CD4-positive, alpha-beta T cell treated with Interleukin-4 for 1 hour (primary cell): Measurements from ENCODE around the gene DTNA.
"Not testable (repeated sequence)": the region's sequence is repeated elsewhere in the genome, so short reads cannot be mapped to it uniquely, and the experiment has no call there.

Experiments
- DNase-seq, 2 donors: peaks; one replicate each; pipeline ENCODE4 v3.0.0-alpha.2; 2020 to 2022

The DTNA gene

GRCh38 chr18:34864836-34865497 is 154.9 kb downstream of the DTNA start:
- DNase-seq: no peak

- no peak for DNase-seq
Measured at GRCh38 chr18:34866310-34866709, 156.2 kb downstream of the DTNA start.

DNA sequence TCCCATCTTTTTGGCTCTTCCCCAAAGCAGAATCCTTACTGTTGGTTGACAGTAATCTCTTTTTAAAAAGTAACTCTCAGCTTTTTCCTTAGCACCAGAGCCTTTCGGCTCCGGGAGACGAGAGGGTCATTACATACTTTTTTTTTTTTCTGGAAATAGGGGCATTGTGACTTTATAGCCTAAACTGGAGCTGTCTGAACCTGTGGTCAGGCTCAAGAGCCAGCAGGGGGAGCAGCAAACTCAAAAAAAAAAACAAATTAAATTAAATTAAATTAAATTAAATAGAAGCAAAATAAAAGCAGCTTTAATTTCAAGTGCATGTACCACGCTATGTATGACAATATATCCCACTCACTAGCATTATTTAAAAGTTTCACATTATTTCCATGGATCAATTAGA is 156.6 kb downstream of the DTNA start:
- DNase-seq: no peak

DNA sequence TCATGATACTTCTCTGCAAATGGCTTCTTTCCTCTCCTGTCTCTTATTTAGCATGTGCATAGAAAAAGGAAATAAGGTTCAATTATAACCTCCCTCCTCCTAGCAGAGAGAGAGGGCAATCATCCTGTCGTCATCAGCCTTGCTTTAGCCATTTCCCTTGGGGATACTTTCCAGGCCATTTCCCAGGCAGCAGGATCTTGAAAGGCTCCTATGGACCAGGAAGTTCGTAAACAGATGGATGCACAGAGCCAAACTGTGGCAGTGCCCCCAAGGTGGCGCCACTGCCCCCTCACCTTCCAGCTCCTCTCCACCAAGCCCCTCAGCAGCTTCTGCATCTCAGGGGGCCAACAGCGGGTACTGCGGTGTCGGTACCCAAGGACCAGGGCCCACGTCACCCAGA is 157.4 kb downstream of the DTNA start:
- DNase-seq: no peak

DNA sequence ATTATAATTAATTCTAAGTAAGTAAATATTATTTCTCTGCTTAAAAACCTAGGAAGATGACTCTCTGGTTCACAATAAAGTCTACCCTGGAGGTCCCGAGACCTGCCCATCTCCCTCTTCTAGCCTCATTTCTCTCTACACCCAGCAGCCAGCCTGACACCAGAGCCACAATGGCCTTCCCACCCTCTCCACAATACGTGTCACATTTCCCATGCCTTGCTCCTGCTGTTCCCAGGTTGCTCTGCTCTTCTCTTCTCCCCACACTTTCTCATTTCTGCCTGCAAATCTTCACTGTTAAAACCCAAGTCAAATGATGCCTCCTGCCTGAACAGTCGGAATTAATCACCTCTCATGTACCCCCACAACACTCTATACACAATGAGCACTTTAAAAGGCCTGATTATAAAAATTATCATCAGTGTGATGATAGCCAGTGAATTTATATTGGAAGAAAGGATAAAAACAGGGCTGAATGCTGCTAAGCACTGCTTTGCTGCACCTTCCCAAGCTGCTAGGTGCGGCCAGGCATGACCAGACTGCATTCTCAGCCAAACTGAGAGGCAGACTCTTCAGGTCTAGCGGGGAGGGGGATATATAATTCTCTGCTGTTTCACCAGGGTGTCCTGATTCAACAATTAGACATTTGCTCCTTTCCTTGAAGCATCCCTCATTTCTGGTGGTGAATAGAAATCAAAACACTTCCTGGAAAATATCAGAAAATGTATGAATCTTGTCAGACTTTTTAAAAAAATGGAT is 160.6 kb downstream of the DTNA start:
- DNase-seq: no peak

- no peak for DNase-seq
Measured at GRCh38 chr18:34871435-34871834, 161.3 kb downstream of the DTNA start.

DNA sequence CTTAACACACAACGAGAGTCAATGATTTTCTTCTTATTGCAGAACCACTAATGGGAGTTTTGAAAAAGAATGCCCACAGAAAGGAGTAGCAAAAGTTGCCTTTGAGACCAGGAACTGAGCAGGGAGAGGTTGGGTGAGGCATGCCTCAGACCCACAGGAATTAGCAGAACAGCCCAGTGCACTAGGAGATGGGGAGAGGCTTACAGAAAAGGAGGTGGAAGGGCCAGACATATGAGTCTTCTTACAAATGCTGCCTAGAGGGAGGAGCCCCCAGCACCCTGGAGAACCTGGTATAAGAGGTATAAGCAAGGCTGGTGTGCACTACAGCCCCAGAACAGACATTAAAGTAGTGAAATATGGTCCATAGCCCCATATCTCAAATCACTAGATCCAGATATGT is 162.0 kb downstream of the DTNA start:
- DNase-seq: no peak

DNA sequence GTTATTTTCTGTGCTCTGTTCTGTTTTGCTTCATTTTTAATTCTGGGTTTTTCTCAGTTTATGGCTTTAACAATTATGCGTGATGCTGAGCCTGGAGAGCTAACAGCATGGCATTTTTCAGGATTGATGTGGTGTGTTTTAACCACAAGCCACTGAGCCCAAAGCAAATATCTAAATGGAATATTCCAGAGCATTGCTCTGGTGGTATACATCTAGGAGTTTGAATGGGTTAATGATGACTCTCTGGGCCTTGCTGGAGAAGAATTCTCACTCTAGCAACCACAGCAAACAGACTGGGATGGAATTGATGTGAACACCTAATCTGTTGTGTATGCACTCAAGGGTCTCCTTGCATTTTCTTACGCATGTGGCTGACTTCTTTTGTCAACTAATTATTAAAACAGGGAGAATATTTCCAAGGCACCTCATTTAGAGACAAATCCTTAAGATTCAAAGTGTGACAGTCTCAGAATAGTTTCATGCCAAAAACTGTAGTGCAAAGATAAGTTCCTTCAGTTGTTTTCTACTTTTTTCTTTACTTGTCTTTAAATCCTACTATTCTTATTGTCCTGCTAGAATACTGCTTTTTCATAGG is 164.0 kb downstream of the DTNA start:
- no peak for DNase-seq

- DNase-seq: no peak
Measured at GRCh38 chr18:34875150-34875549, 165.1 kb downstream of the DTNA start.

GRCh38 chr18:34880403-34880802 is 170.3 kb downstream of the DTNA start:
- DNase-seq: no peak

GRCh38 chr18:34880882-34881834 is 171.1 kb downstream of the DTNA start:
- no peak for DNase-seq

DNA sequence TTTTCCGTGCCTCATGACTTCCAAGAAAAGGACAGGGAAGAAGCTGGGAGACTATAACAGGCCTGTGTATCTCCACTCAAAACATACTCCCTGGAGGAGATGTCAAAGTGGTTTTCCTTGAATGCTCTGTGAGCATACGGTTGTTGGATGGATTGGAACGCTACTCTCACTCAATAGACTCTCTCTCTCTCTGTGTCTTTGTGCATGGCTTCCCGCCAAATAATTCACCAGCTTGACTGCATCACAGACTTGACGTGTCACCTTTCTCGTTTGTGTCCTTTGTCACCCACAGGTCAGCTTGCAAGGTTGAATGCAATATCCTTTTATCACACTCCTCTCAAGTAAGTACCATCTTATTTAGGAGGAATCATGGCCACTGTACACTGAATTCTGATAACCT is 174.3 kb downstream of the DTNA start:
- no peak for DNase-seq

- no peak for DNase-seq
Measured at GRCh38 chr18:34886177-34886576, 176.1 kb downstream of the DTNA start.

DNA sequence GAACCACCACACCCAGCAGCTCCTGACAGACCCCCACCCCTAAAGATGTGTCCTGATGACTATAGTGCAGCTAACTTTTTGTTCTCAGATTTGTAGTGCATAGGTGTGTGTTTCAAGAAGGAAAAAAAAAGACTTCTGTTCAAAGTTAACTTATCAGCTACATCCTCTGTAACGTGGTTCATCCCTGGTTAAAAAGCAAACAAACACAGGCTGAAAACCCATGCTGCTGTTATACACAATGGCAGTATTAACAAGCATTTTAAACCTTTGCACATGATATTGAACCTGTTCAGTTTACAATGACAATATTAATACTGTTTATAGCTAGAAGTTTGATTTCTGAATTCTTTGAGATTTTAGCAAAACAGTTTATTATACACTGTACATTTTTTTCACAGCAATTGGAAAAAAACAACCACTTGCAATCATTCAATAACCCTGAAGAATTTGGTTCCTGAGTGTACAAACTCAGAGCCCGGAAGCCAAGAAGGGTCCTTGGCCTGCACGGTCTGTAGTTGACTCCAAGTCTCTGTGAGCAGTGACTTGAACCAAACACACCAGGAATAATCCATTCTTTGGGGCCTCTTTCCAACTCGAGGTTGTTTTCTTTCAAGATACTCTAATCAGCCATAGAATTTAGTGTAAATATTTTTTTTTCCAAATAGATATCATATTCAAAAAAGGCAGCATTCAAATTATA is 177.9 kb downstream of the DTNA start:
- DNase-seq: no peak

DNA sequence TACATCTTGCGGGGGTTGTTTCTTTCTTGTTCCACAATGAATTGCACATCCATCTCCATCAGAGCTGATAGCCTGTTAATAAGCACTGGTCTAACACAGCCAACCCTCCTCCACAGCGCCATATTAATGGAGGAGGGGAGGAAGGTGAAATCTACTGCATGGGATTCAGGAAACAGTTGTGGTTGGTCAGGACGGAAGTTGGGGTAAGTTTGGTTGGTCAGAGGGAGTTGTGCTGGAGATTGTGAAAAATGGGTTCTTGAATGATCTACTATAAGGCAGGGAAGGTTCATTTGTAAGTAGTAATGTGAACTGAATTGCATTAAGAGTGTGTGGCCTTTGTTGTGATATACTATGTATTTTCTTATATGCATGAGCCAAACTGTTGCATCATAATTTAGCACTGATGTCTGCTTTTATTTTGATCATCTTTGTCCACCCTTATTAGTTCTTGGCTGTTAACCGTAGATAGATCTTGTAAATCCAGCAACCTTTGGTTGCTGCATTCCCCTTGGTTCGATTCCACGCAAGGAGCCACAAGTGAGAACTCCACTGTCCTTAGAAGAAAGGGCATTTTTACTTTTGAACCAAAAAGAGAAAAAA is 180.5 kb downstream of the DTNA start:
- no peak for DNase-seq

GRCh38 chr18:34892379-34892778 is 182.3 kb downstream of the DTNA start:
- DNase-seq: no peak

GRCh38 chr18:34893239-34893638 is 183.1 kb downstream of the DTNA start:
- DNase-seq: no peak

- no peak for DNase-seq
Measured at GRCh38 chr18:34901299-34901698, 191.2 kb downstream of the DTNA start.

- DNase-seq: no peak
Measured at GRCh38 chr18:34904994-34905393, 194.9 kb downstream of the DTNA start.

DNA sequence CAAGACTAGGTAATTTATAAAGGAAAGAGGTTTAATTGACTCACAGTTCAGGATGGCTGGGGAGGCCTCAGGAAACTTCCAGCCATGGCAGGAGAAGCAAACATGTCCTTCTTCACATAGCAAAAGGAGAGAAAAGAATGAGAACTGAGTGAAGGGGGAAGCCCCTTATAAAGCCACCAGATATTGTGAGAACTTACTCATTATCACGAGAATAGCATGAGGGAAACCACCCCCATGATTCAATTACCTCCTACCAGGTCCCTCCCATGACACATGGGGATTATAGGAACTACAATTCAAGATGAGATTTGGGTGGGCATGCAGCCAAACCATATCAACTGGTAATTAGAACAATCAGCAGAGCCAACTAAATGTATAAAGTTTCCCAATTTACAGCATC is 196.9 kb downstream of the DTNA start:
- DNase-seq: not testable (repeated sequence)

DNA sequence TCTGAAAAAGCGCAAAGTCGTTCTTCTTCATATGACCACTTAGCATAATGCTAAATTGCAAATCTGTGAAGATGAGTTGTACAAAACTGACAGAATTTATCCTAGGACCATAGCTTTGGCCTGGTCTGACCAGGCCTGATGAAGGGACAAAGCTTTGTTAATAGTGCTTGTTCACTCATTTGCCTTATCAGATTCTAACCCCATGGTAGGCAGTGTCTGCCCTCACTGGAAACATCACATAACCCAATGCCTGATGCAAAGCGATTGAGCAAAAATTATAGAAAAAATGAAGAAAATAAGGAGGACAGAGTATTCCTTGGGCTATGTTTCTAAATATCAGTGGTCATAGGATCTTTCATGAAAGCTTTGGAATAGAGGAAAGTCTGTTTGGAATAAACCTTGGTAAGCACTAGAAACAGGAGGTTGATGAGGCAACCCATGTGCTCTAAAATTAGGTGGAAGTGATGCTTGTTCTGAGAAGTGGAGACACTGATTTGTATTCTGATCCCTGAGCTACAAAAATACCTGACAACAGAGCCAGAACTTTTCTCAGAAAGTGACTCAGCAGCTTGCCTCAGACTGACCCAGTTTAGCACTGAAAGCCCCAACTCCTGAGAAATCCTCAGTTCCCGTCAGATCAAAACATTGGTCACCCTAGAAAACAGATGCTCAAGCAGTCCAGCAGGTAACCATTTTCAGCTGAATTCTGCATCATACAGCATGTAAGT is 199.7 kb downstream of the DTNA start:
- DNase-seq: no peak
